ENCODE results near the gene ADM. TPM values are rescaled to one million over a fixed set of nuclear protein-coding genes. Genes with fewer than 3 reads are reported as not detected.

Gene ADM
- total RNA-seq, 1 donor from 2014 or later = 169 TPM

GRCh38 chr11:10311802-10312201 lies 6.9 kb downstream of the ADM start:
- Histone ChIP-seq H3K36me3 (ENCODE audit: control insufficient read depth, insufficient read depth, low read length) (peaks cover under 1% of the 10 kb centered on the region), H3K27me3 (ENCODE audit: control insufficient read depth, insufficient read depth, low read length) (no peaks in the 10 kb centered on the region), H3K4me3 (ENCODE audit: low read depth, low read length) (no peak overlapping the region)
- TF ChIP-seq, protein P1, sequence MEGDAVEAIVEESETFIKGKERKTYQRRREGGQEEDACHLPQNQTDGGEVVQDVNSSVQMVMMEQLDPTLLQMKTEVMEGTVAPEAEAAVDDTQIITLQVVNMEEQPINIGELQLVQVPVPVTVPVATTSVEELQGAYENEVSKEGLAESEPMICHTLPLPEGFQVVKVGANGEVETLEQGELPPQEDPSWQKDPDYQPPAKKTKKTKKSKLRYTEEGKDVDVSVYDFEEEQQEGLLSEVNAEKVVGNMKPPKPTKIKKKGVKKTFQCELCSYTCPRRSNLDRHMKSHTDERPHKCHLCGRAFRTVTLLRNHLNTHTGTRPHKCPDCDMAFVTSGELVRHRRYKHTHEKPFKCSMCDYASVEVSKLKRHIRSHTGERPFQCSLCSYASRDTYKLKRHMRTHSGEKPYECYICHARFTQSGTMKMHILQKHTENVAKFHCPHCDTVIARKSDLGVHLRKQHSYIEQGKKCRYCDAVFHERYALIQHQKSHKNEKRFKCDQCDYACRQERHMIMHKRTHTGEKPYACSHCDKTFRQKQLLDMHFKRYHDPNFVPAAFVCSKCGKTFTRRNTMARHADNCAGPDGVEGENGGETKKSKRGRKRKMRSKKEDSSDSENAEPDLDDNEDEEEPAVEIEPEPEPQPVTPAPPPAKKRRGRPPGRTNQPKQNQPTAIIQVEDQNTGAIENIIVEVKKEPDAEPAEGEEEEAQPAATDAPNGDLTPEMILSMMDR (IDR thresholded peaks at IDR 0.05; ENCODE audit: insufficient read depth, low read length, severe bottlenecking) = no peak
- FAIRE-seq (no peak), DNase-seq (ENCODE audit: low read depth) (no peak)

- TF ChIP-seq, protein P1 (IDR thresholded peaks at IDR 0.05; ENCODE audit: insufficient read depth, low read length, severe bottlenecking) = no peak
- no peak for FAIRE-seq
- peak; percentile 80 for DNase-seq (ENCODE audit: low read depth)
- H3K4me3 ChIP-seq (ENCODE audit: low read depth, low read length) = no peak overlapping the region
- H3K36me3 ChIP-seq (ENCODE audit: control insufficient read depth, insufficient read depth, low read length) = no peaks in the 10 kb centered on the region
- H3K27me3 ChIP-seq (ENCODE audit: control insufficient read depth, insufficient read depth, low read length) = no peaks in the 10 kb centered on the region
Measured at GRCh38 chr11:10314199-10315072, 9.6 kb downstream of the ADM start.

DNA sequence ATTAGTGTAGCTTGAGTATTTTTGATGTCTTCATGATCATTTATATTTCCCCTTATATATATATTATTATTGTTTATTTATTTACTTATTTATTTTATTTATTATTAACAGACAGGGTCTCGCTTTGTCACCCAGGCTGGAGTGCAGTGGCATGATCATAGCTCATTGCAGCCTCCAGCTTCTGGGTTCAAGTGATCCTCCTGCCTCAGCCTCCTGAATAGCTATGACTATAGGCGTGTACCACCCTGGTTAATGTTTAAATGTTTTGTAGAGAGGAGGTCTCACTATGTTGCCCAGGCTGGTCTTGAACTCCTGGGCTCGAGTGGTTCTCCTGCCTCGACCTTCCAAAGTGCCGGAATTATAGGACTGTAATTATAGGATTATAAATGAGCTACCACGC lies 10.2 kb downstream of the ADM start:
- Histone ChIP-seq H3K4me3 (ENCODE audit: low read depth, low read length) (no peak overlapping the region), H3K36me3 (ENCODE audit: control insufficient read depth, insufficient read depth, low read length) (no peaks in the 10 kb centered on the region), H3K27me3 (ENCODE audit: control insufficient read depth, insufficient read depth, low read length) (no peaks in the 10 kb centered on the region)
- no peak for DNase-seq (ENCODE audit: low read depth)
- no peak for FAIRE-seq
- TF ChIP-seq, protein P1 (IDR thresholded peaks at IDR 0.05; ENCODE audit: insufficient read depth, low read length, severe bottlenecking) = no peak

DNA sequence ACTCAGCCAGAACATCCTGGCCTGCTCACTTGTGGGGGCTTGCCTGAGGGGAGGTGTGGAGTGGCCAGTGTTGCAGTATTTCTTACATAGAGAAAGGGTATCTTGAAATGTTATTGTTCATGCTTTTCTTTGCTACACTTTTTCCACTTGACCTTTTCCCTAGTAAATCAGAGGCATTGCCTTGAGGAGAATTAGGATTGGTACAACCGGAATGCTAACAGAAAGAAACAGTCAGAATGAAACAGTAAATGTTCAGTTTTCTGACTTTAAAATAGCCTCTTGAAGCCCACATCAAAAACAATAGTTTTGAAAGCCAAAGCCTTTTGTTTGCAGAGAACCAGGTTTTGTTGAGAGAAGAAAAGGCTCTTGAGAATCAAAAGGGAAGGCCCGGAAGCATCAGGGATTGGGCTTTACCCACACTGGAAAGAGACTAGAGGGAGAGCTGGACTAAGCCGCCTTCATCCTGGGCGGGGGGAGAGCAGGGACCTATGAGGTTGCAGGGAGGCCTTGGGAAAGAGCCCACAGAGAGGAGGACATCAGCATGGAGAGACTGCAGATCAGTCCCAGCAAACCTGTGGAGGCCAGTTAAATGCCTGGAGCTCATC lies 12.4 kb downstream of the ADM start:
- DNase-seq (ENCODE audit: low read depth) (no peak), FAIRE-seq (no peak)
- Histone ChIP-seq H3K27me3 (ENCODE audit: control insufficient read depth, insufficient read depth, low read length) (no peaks in the 10 kb centered on the region), H3K4me3 (ENCODE audit: low read depth, low read length) (no peak overlapping the region), H3K36me3 (ENCODE audit: control insufficient read depth, insufficient read depth, low read length) (no peaks in the 10 kb centered on the region)
- TF ChIP-seq, protein P1 (IDR thresholded peaks at IDR 0.05; ENCODE audit: insufficient read depth, low read length, severe bottlenecking) = no peak

- DNase-seq (ENCODE audit: low read depth) (no peak), FAIRE-seq (no peak)
- no peaks in the 10 kb centered on the region for H3K27me3 ChIP-seq (ENCODE audit: control insufficient read depth, insufficient read depth, low read length)
- no peaks in the 10 kb centered on the region for H3K36me3 ChIP-seq (ENCODE audit: control insufficient read depth, insufficient read depth, low read length)
- TF ChIP-seq, protein P1 (IDR thresholded peaks at IDR 0.05; ENCODE audit: insufficient read depth, low read length, severe bottlenecking) = no peak
- no peak overlapping the region for H3K4me3 ChIP-seq (ENCODE audit: low read depth, low read length)
Measured at GRCh38 chr11:10317776-10318526, 13.1 kb downstream of the ADM start.
